Measurements from ENCODE around the gene IGSF9B.

The IGSF9B gene

DNA sequence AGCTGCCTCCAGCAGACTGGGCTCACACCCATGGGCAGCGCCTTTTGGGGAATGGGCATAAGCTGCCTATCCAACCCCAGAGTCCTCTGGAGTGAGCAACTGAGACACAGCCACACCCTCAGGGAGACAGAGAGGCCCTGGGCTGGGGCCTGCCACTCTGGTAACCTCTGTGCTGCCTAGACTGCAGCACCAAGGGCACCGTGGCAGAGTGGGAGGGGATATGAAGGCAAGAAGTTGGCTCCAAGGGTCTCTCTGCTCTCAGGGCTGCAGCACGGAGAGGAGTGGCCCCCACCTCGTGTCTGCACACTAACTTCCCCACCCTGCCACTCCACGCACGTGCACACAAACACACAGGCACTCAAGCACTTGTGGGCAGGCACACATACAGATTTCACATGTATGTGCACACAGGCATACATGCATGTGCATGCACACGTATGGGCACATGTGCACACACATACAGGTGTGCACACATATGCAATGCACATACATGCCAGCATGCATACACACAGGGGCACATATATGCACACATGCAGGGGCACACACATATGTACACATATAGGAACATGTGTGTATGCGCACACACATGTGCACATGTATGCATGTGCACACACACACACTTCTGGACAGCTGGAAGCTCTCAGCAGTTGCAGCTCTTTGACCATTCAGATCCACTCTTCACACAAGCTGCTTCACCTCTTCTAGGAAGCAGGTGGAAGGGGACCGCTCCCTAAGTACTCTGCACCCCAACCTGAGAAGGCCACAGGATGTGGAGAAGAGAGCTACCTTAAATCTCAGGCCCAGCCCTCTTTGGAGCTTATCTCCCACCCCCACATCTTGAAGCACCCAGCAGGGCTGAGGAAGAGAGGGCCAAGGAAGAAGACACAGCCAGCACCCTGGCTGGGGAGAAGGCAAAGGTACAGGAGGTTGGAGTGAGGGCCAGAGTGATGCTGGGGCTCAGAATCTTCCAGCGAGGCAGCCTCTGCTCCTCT, 4.3 kb downstream of the IGSF9B start:
- H3K9ac ChIP-seq = no peak overlapping the region
- TF ChIP-seq, protein P1, sequence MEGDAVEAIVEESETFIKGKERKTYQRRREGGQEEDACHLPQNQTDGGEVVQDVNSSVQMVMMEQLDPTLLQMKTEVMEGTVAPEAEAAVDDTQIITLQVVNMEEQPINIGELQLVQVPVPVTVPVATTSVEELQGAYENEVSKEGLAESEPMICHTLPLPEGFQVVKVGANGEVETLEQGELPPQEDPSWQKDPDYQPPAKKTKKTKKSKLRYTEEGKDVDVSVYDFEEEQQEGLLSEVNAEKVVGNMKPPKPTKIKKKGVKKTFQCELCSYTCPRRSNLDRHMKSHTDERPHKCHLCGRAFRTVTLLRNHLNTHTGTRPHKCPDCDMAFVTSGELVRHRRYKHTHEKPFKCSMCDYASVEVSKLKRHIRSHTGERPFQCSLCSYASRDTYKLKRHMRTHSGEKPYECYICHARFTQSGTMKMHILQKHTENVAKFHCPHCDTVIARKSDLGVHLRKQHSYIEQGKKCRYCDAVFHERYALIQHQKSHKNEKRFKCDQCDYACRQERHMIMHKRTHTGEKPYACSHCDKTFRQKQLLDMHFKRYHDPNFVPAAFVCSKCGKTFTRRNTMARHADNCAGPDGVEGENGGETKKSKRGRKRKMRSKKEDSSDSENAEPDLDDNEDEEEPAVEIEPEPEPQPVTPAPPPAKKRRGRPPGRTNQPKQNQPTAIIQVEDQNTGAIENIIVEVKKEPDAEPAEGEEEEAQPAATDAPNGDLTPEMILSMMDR (IDR thresholded peaks at IDR 0.05) = no peak
- no peaks in the 10 kb centered on the region for H3K9me3 ChIP-seq (ENCODE audit: control insufficient read depth, low read length)
- H3K4me2 ChIP-seq (ENCODE audit: low read length) = no peak overlapping the region
- no peaks in the 10 kb centered on the region for H3K27me3 ChIP-seq (ENCODE audit: control insufficient read depth, insufficient read depth, low read length)
- H2AFZ ChIP-seq = no peak overlapping the region
- no peak overlapping the region for H3K4me3 ChIP-seq (ENCODE audit: low read depth, low read length)
- peak overlapping the region; percentile 95 for H3K27ac ChIP-seq
- H3K36me3 ChIP-seq (ENCODE audit: control insufficient read depth, insufficient read depth, low read length) = no peaks in the 10 kb centered on the region
- H3K4me1 ChIP-seq = peaks cover 30% of the 10 kb centered on the region
- H3K79me2 ChIP-seq = peaks cover 17% of the 10 kb centered on the region

DNA sequence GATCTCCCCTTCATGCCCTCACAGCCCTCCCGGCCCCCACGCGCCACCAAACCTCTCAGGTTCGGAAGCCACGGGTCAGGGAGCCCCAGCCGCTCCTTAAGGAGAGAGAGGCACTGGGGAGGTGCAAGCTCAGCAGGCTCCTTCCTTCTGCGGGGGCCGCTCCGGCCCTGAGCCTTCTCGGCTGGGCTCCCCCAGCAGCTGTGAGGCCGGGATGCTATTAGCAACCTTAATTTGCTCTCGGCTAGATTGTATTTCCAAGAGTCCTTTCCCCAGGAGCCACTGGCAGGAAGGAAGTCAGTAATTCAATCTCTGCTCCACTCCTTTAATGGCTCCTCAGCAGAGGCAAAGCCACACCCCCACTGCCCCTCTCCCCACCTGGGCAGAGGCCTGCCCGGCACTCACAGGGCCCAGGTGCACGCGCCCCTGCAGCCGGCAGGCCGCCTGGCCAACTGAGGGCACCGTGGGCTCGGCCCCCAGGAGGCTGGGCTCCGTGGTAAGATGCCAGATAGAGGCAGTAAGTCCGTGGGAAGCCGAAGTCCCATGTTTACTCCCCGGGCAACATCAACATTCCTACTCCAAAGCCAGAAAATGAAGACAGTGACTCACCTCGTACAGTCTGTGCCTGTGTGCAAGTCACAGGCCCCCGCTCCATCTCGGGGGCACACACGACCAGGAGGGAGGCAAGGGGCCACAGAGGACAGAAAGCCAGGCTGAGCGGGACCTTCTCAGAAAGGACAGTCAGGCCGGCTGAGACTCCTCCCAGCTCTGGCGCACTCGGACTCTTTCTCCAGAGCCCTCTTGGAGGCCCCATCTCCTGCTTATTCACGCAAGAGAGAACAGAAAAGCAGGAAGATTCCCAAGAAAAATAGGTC, 5.2 kb downstream of the IGSF9B start:
- TF ChIP-seq, protein P1 (IDR thresholded peaks at IDR 0.05) = no peak
- no peak overlapping the region for H3K4me2 ChIP-seq (ENCODE audit: low read length)
- H3K9me3 ChIP-seq (ENCODE audit: control insufficient read depth, low read length) = no peaks in the 10 kb centered on the region
- peak overlapping the region; percentile 95 for H3K27ac ChIP-seq
- no peaks in the 10 kb centered on the region for H3K36me3 ChIP-seq (ENCODE audit: control insufficient read depth, insufficient read depth, low read length)
- peak overlapping the region; percentile 69 for H2AFZ ChIP-seq
- no peaks in the 10 kb centered on the region for H3K27me3 ChIP-seq (ENCODE audit: control insufficient read depth, insufficient read depth, low read length)
- H3K79me2 ChIP-seq = peaks cover 17% of the 10 kb centered on the region
- H3K4me3 ChIP-seq (ENCODE audit: low read depth, low read length) = no peak overlapping the region
- no peak overlapping the region for H3K9ac ChIP-seq
- peaks cover 30% of the 10 kb centered on the region for H3K4me1 ChIP-seq

DNA sequence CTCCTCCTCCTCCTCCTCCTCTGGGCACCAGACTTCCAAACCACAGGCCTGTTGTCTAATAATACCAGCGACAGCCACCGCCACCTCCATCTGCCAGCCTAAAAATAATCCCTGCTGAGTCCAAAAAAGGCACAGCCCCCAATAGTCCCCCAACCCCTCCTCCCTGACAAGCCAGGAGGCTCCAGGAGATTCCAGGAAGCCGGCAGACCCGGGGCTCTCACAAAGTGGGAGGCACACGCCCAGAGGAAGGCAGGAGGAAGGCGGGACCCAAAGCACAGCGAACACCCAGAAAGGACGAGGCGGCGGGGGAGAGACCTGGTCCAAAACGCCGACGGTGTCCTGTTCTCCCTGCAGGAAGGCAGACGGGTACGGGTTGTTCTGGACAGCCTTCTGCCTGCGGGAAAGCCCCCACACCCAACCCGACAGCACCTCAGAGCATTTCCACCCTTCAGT, 5.9 kb downstream of the IGSF9B start:
- peak overlapping the region; percentile 95 for H3K27ac ChIP-seq
- peak overlapping the region; percentile 69 for H2AFZ ChIP-seq
- H3K4me2 ChIP-seq (ENCODE audit: low read length) = no peak overlapping the region
- H3K4me1 ChIP-seq = peaks cover 34% of the 10 kb centered on the region
- H3K9me3 ChIP-seq (ENCODE audit: control insufficient read depth, low read length) = no peaks in the 10 kb centered on the region
- no peaks in the 10 kb centered on the region for H3K36me3 ChIP-seq (ENCODE audit: control insufficient read depth, insufficient read depth, low read length)
- H3K27me3 ChIP-seq (ENCODE audit: control insufficient read depth, insufficient read depth, low read length) = no peaks in the 10 kb centered on the region
- H3K9ac ChIP-seq = no peak overlapping the region
- H3K79me2 ChIP-seq = peaks cover 17% of the 10 kb centered on the region
- TF ChIP-seq, protein P1 (IDR thresholded peaks at IDR 0.05) = no peak
- no peak overlapping the region for H3K4me3 ChIP-seq (ENCODE audit: low read depth, low read length)

DNA sequence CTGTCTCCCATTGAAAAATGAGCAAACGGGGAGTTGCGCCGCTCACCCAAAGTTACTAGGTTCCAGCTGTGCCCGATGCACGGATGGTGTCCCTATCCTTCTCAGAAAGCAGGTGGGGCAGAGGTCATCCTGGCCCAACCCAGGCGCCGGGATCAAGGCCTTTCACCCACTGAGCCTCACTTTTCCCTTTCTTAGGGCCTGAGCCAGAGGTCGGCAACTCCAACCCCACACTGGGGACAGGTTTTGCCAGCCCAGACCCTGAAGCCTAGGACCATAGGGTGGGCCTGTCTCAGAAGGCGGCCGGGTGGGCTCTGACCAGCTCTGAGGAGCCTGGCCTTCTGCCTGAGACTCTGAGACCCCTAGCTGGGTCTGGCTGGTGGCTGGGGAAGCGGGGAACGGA, 6.3 kb downstream of the IGSF9B start:
- H3K79me2 ChIP-seq = peaks cover 19% of the 10 kb centered on the region
- peak overlapping the region; percentile 95 for H3K27ac ChIP-seq
- no peaks in the 10 kb centered on the region for H3K27me3 ChIP-seq (ENCODE audit: control insufficient read depth, insufficient read depth, low read length)
- H3K4me2 ChIP-seq (ENCODE audit: low read length) = no peak overlapping the region
- H3K9me3 ChIP-seq (ENCODE audit: control insufficient read depth, low read length) = no peaks in the 10 kb centered on the region
- H3K4me3 ChIP-seq (ENCODE audit: low read depth, low read length) = no peak overlapping the region
- peaks cover 34% of the 10 kb centered on the region for H3K4me1 ChIP-seq
- TF ChIP-seq, protein P1 (IDR thresholded peaks at IDR 0.05) = no peak
- no peaks in the 10 kb centered on the region for H3K36me3 ChIP-seq (ENCODE audit: control insufficient read depth, insufficient read depth, low read length)
- no peak overlapping the region for H3K9ac ChIP-seq
- H2AFZ ChIP-seq = no peak overlapping the region
